OCI-LY7 (cell line): ENCODE results near the gene GYG2. TPM values are rescaled to one million over a fixed set of nuclear protein-coding genes. Genes with fewer than 3 reads are reported as not detected.
"Not testable (repeated sequence)": the region's sequence is repeated elsewhere in the genome, so short reads cannot be mapped to it uniquely, and the experiment has no call there.

Experiments used
- Bru-seq: library from RNA; stranded (reverse); fragments of 400-500 nt; gene quantifications from one replicate; lab custom pipeline; 2021; lab: Mats Ljungman, UMichigan
- BruChase-seq, 2 experiments: library from RNA; stranded (reverse); fragments of 400-500 nt; gene quantifications; one replicate each; lab custom pipeline; 2021; lab: Mats Ljungman, UMichigan
- BruUV-seq: library from RNA; stranded (reverse); fragments of 400-500 nt; replicated peaks from 2 replicates; lab custom pipeline; 2021; lab: Mats Ljungman, UMichigan
- CTCF ChIA-PET: fragments of 300-600 bp; sonication (Branson Sonifier 250); formaldehyde crosslinking; loops from one replicate; lab custom pipeline; 2022; ENCODE audit warnings: antibody characterized with exemption; ENCODE audit not compliant: unreplicated experiment; lab: Charles Lee
- POLR2A ChIA-PET: fragments of 300-600 bp; sonication (Branson Sonifier 250); formaldehyde crosslinking; loops from one replicate; lab custom pipeline; 2022; ENCODE audit warnings: antibody characterized with exemption; lab: Charles Lee
- DNase-seq: peaks from one replicate; pipeline ENCODE4 v3.0.0-alpha.2; 2015; ENCODE audit warnings: low spot score
- H2AFZ ChIP-seq: fragments of 200-600 bp; sonication (generic), shearing (Covaris generic); 2 replicates; pipeline ENCODE4 v1.6.1; 2014; ENCODE audit warnings: mild to moderate bottlenecking, antibody characterized with exemption, low read length, moderate library complexity
- H3K27ac ChIP-seq: fragments of 200-600 bp; sonication (generic); 2 replicates; pipeline ENCODE4 v1.5.1; 2014; ENCODE audit warnings: mixed run types, low read depth, mild to moderate bottlenecking, moderate library complexity, low read length, inconsistent platforms; ENCODE audit not compliant: poor library complexity, severe bottlenecking
- H3K36me3 ChIP-seq: fragments of 200-600 bp; sonication (generic); 2 replicates; pipeline ENCODE4 v1.6.1; 2014; ENCODE audit warnings: mild to moderate bottlenecking, antibody characterized with exemption, low read length, moderate library complexity, mixed read lengths; ENCODE audit not compliant: insufficient read depth
- H3K4me1 ChIP-seq: fragments of 200-600 bp; sonication (generic); 2 replicates; pipeline ENCODE4 v1.5.1; 2014; ENCODE audit warnings: mild to moderate bottlenecking, low read length; ENCODE audit not compliant: insufficient read depth, poor library complexity, severe bottlenecking
- H3K4me2 ChIP-seq: fragments of 200-600 bp; sonication (generic); 2 replicates; pipeline ENCODE4 v1.6.1; 2014; ENCODE audit warnings: mild to moderate bottlenecking, low read length
- H3K4me3 ChIP-seq: fragments of 200-600 bp; sonication (generic); 2 replicates; pipeline ENCODE4 v1.5.1; 2014; ENCODE audit warnings: mild to moderate bottlenecking, low read depth, low read length; ENCODE audit not compliant: poor library complexity, severe bottlenecking
- H3K79me2 ChIP-seq: fragments of 200-600 bp; sonication (generic); 2 replicates; pipeline ENCODE4 v1.6.1; 2016; ENCODE audit warnings: low read depth, mild to moderate bottlenecking, low read length, moderate library complexity, mixed read lengths; ENCODE audit not compliant: insufficient read depth
- H3K9me2 ChIP-seq: fragments of 200-600 bp; sonication (generic); 2 replicates; pipeline ENCODE4 v1.6.1; 2016; ENCODE audit warnings: mild to moderate bottlenecking, low read length, mixed read lengths; ENCODE audit not compliant: insufficient read depth
- H3K9me3 ChIP-seq: fragments of 200-600 bp; sonication (generic); 2 replicates; pipeline ENCODE4 v1.6.1; 2014; ENCODE audit warnings: mild to moderate bottlenecking, mixed run types, low read length, mixed read lengths
- H4K20me1 ChIP-seq: fragments of 200-600 bp; sonication (generic); 2 replicates; pipeline ENCODE4 v1.6.1; 2014; ENCODE audit warnings: mild to moderate bottlenecking, antibody characterized with exemption, low read length, moderate library complexity, mixed read lengths; ENCODE audit not compliant: insufficient read depth
- EZH2phosphoT487 ChIP-seq: fragments of 200-600 bp; sonication (generic); IDR thresholded peaks from 2 replicates; pipeline ENCODE4 v1.6.1; 2018; ENCODE audit warnings: low read depth, borderline replicate concordance, mild to moderate bottlenecking, mixed run types, antibody characterized with exemption, low read length, moderate library complexity, mixed read lengths
- intact Hi-C: fragments of 100-400 bp; cut with micrococcal nuclease; formaldehyde crosslinking; loops from one replicate; pipeline ENCODE4 v1.10.0; 2022; ENCODE audit not compliant: unreplicated experiment
- long read RNA-seq: library from polyadenylated mRNA; stranded (forward); transcript quantifications from one replicate; pipeline ENCODE4 v2.0.0, GENCODE V29; 2022
- total RNA-seq, 2 experiments: library from RNA; depleted of rRNA in 1 of 2; stranded (reverse); fragments of >200 nt in 1 of 2; shearing (Covaris generic) in 1 of 2; gene quantifications; 2 replicates each; pipeline ENCODE4 v1.2.3, GENCODE V29; 2014 to 2022
- TF ChIP-seq, protein P1 (sequence below): fragments of 200-600 bp; sonication (generic); conservative IDR thresholded peaks from 2 replicates; pipeline ENCODE4 v1.5.1; 2014; ENCODE audit warnings: mild to moderate bottlenecking, antibody characterized with exemption, low read length, moderate library complexity, mixed read lengths

Gene GYG2
- total RNA-seq (2014; rRNA removed; shearing (Covaris generic)) (0.05 TPM in 1 of 2 replicates, not detected in the other), total RNA-seq (2022) (not detected in 2 replicates), Bru-seq, nascent RNA (not detected), BruChase-seq, experiment 1, labeled RNA remaining after a 6-hour chase (not detected), BruChase-seq, experiment 2, labeled RNA remaining after a 2-hour chase (not detected)
- long read RNA-seq, result 0 reads

DNA sequence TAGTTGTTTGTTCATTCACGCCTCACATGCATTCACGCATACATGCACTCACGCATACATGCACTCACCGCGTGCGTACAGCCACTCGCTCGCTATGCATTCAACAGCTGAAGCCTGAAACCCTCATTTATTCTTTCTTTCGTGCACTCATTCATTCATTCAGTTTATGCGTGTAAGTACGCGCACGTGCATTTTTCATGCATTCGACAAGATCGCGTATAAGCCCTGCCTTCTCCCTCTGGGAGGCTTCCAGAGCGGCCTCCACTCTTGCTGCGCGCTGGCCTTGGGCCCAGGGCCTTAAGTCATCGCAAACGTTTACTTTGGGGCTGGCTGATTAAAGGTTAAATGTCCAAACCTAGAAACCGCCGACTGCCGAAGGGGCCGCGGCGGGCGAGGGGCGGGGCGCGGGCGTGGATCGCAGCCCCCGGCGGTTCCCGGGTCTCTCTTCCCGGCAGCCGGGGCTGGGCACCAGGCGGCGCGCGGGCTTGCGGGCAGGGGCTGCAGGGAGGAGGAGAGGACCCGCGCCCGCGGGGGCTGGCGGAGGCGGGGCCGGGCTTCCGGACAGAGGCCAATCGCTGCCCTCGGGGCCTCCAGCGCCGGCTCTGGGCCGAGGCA is at the start of gene GYG2:
Gene GYG2, plus strand, starts transcription at position 587 of the 615 bp plus-strand sequence. CDS start 1,259 bp downstream, outside the sequence.
- TF ChIP-seq, protein P1, sequence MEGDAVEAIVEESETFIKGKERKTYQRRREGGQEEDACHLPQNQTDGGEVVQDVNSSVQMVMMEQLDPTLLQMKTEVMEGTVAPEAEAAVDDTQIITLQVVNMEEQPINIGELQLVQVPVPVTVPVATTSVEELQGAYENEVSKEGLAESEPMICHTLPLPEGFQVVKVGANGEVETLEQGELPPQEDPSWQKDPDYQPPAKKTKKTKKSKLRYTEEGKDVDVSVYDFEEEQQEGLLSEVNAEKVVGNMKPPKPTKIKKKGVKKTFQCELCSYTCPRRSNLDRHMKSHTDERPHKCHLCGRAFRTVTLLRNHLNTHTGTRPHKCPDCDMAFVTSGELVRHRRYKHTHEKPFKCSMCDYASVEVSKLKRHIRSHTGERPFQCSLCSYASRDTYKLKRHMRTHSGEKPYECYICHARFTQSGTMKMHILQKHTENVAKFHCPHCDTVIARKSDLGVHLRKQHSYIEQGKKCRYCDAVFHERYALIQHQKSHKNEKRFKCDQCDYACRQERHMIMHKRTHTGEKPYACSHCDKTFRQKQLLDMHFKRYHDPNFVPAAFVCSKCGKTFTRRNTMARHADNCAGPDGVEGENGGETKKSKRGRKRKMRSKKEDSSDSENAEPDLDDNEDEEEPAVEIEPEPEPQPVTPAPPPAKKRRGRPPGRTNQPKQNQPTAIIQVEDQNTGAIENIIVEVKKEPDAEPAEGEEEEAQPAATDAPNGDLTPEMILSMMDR, result no peak
- TF ChIP-seq EZH2phosphoT487, result no peak
- H2AFZ ChIP-seq, result no peak within 1 kb of the TSS

GRCh38 chrX:2780472-2781225 is 48.1 kb upstream of the GYG2 start:
- H2AFZ ChIP-seq, H3K4me2 ChIP-seq, H3K9me3 ChIP-seq, H3K36me3 ChIP-seq, H4K20me1 ChIP-seq, DNase-seq, BruUV-seq, H3K9me2 ChIP-seq, H3K4me1 ChIP-seq, intact Hi-C loops, H3K27ac ChIP-seq, CTCF ChIA-PET, H3K4me3 ChIP-seq, POLR2A ChIA-PET, H3K79me2 ChIP-seq: not testable (repeated sequence)

More for the DNA sequence above, at the start of gene GYG2:
- no TSS peak for BruUV-seq
- ChIA-PET CTCF (no interaction called here), POLR2A (no interaction called here)
- intact Hi-C loops, result no loop called here
- DNase-seq, result no peak
- H3K9me2 ChIP-seq, result no peaks in the 10 kb centered on the region
- H3K4me2 ChIP-seq, result no peak within 1 kb of the TSS
- no peaks in the 10 kb centered on the region for H3K79me2 ChIP-seq
- H3K4me3 ChIP-seq, result no peak within 1 kb of the TSS
- H3K27ac ChIP-seq, result no peak within 1 kb of the TSS
- no peaks in the 10 kb centered on the region for H3K9me3 ChIP-seq
- H4K20me1 ChIP-seq, result no peaks in the 10 kb centered on the region
- no peaks in the 10 kb centered on the region for H3K36me3 ChIP-seq
- no peaks in the 10 kb centered on the region for H3K4me1 ChIP-seq

DNA sequence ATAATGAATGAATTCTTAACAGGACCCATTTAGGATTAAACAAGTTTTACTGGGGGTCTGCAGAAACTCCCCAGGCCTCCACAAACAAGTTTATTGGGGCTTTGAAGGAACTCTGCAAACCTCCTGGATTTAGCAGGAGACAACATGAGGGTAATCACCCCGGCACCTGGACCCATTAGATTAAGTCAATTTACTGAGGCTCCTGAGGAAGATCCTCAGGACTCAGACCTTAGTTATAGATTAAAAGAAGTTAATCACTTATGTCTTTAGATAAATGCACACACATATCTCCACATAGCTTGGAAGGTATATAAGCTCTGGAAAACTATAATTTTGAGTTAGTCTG is 47.5 kb upstream of the GYG2 start:
- H3K4me2 ChIP-seq, result no peak overlapping the region
- no peaks in the 10 kb centered on the region for H3K79me2 ChIP-seq
- no peak for DNase-seq
- ChIA-PET CTCF (no interaction called here), POLR2A (no interaction called here)
- TF ChIP-seq, protein P1, result no peak
- TF ChIP-seq EZH2phosphoT487, result no peak
- intact Hi-C loops, result no loop called here
- BruUV-seq, result no TSS peak
- H3K9me2 ChIP-seq, result no peaks in the 10 kb centered on the region
- no peaks in the 10 kb centered on the region for H4K20me1 ChIP-seq
- no peak overlapping the region for H3K4me3 ChIP-seq
- no peak overlapping the region for H2AFZ ChIP-seq
- no peaks in the 10 kb centered on the region for H3K4me1 ChIP-seq
- no peak overlapping the region for H3K27ac ChIP-seq
- H3K9me3 ChIP-seq, result no peaks in the 10 kb centered on the region
- H3K36me3 ChIP-seq, result no peaks in the 10 kb centered on the region
